Loucy (cell line): ENCODE data around the gene PKP4.

Experiments used
- H2AFZ ChIP-seq: fragments of 200-600 bp; sonication (generic); 2 replicates; pipeline ENCODE4 v1.6.0; 2016; ENCODE audit warnings: antibody characterized with exemption, mild to moderate bottlenecking, low read length, moderate library complexity
- H3F3A ChIP-seq: fragments of 200-600 bp; 2 replicates; pipeline ENCODE4 v1.6.0; 2016; ENCODE audit warnings: antibody characterized with exemption, low read depth, mild to moderate bottlenecking
- H3K27me3 ChIP-seq: fragments of 200-600 bp; sonication (generic); 2 replicates; pipeline ENCODE4 v1.6.1; 2014; ENCODE audit warnings: low read length, mild to moderate bottlenecking; ENCODE audit not compliant: insufficient read depth, poor library complexity, severe bottlenecking
- H3K36me3 ChIP-seq: fragments of 200-600 bp; sonication (generic); 2 replicates; pipeline ENCODE4 v1.6.1; 2016; ENCODE audit warnings: low read length; ENCODE audit not compliant: insufficient read depth
- H3K4me1 ChIP-seq: fragments of 200-600 bp; sonication (generic); 2 replicates; pipeline ENCODE4 v1.5.1; 2014; ENCODE audit warnings: low read length, mild to moderate bottlenecking; ENCODE audit not compliant: insufficient read depth, poor library complexity, severe bottlenecking
- H3K4me2 ChIP-seq: fragments of 200-600 bp; sonication (generic); 2 replicates; pipeline ENCODE4 v1.6.0; 2014; ENCODE audit warnings: antibody characterized with exemption, low read length, low read depth, mild to moderate bottlenecking; ENCODE audit not compliant: poor library complexity, severe bottlenecking
- H3K4me3 ChIP-seq: fragments of 200-600 bp; sonication (generic); 2 replicates; pipeline ENCODE4 v1.5.1; 2014; ENCODE audit warnings: low read length, mild to moderate bottlenecking, mixed read lengths; ENCODE audit not compliant: poor library complexity, severe bottlenecking
- H3K79me2 ChIP-seq: fragments of 200-600 bp; sonication (generic); 2 replicates; pipeline ENCODE4 v1.6.1; 2014; ENCODE audit warnings: low read length; ENCODE audit not compliant: insufficient read depth
- H3K9ac ChIP-seq: fragments of 200-600 bp; sonication (generic); 2 replicates; pipeline ENCODE4 v1.6.0; 2014; ENCODE audit warnings: mild to moderate bottlenecking, low read depth, low read length, moderate library complexity; ENCODE audit not compliant: poor library complexity, severe bottlenecking
- H3K9me2 ChIP-seq: fragments of 200-600 bp; sonication (generic); replicated peaks from 2 replicates; pipeline ENCODE4 v1.6.1; 2016; ENCODE audit warnings: low read depth, low read length, mixed read lengths
- H3K9me3 ChIP-seq: fragments of 200-600 bp; sonication (generic); 2 replicates; pipeline ENCODE4 v1.6.1; 2014; ENCODE audit warnings: mild to moderate bottlenecking, antibody characterized with exemption, low read length, low read depth; ENCODE audit not compliant: insufficient read depth
- H4K20me1 ChIP-seq: fragments of 200-600 bp; sonication (generic); 2 replicates; pipeline ENCODE4 v1.6.0; 2014; ENCODE audit warnings: antibody characterized with exemption, low read length, mild to moderate bottlenecking; ENCODE audit not compliant: insufficient read depth, poor library complexity, severe bottlenecking
- CTCF ChIP-seq: fragments of 200-600 bp; sonication (generic); conservative IDR thresholded peaks from 2 replicates; pipeline ENCODE4 v1.5.1; 2014; ENCODE audit warnings: mild to moderate bottlenecking, antibody characterized with exemption, low read length
- EZH2phosphoT487 ChIP-seq: fragments of 200-600 bp; IDR thresholded peaks from 2 replicates; pipeline ENCODE4 v1.6.1; 2018; ENCODE audit warnings: antibody characterized with exemption, mild to moderate bottlenecking, moderate library complexity, borderline replicate concordance

The PKP4 gene

GRCh38 chr2:158509928-158510797, 53.4 kb downstream of the PKP4 start:
- H3K4me2 ChIP-seq, result no peak overlapping the region
- no peak overlapping the region for H3K9ac ChIP-seq
- peaks cover 11% of the 10 kb centered on the region; the same call in 1 of the 2 replicates for H3K79me2 ChIP-seq
- no peaks in the 10 kb centered on the region for H3K9me2 ChIP-seq
- H3K27me3 ChIP-seq, result no peaks in the 10 kb centered on the region
- H3K9me3 ChIP-seq, result no peaks in the 10 kb centered on the region
- H3K4me3 ChIP-seq, result no peak overlapping the region
- H2AFZ ChIP-seq, result no peak overlapping the region
- H4K20me1 ChIP-seq, result no peaks in the 10 kb centered on the region
- TF ChIP-seq EZH2phosphoT487 (no peak), CTCF (no peak)
- no peaks in the 10 kb centered on the region for H3F3A ChIP-seq
- peaks cover 10% of the 10 kb centered on the region for H3K4me1 ChIP-seq
- H3K36me3 ChIP-seq, result no peaks in the 10 kb centered on the region

GRCh38 chr2:158510887-158511286, 54.1 kb downstream of the PKP4 start:
- TF ChIP-seq CTCF (no peak), EZH2phosphoT487 (no peak)
- Histone ChIP-seq H3K4me2 (no peak overlapping the region), H3K9ac (no peak overlapping the region), H3K9me2 (no peaks in the 10 kb centered on the region), H3K4me1 (peaks cover 10% of the 10 kb centered on the region), H3F3A (no peaks in the 10 kb centered on the region), H3K36me3 (no peaks in the 10 kb centered on the region), H3K27me3 (no peaks in the 10 kb centered on the region), H3K9me3 (no peaks in the 10 kb centered on the region), H3K79me2 (peaks cover 11% of the 10 kb centered on the region; the same call in 1 of the 2 replicates), H4K20me1 (no peaks in the 10 kb centered on the region), H3K4me3 (no peak overlapping the region), H2AFZ (no peak overlapping the region)

GRCh38 chr2:158511706-158512105, 55.0 kb downstream of the PKP4 start:
- Histone ChIP-seq H3K4me3 (no peak overlapping the region), H3K4me1 (peaks cover 10% of the 10 kb centered on the region), H4K20me1 (no peaks in the 10 kb centered on the region), H3K4me2 (no peak overlapping the region), H3K9me2 (no peaks in the 10 kb centered on the region), H3K79me2 (peaks cover 7% of the 10 kb centered on the region; the same call in 1 of the 2 replicates), H3K36me3 (no peaks in the 10 kb centered on the region), H3K9ac (no peak overlapping the region), H3K9me3 (no peaks in the 10 kb centered on the region), H2AFZ (no peak overlapping the region), H3K27me3 (no peaks in the 10 kb centered on the region), H3F3A (no peaks in the 10 kb centered on the region)
- TF ChIP-seq CTCF (no peak), EZH2phosphoT487 (no peak)
